Measurements from ENCODE around the gene ROBO2. TPM values are rescaled to one million over a fixed set of nuclear protein-coding genes. Genes with fewer than 3 reads are reported as not detected.
A peak's percentile ranks its signal among the peaks of the same experiment; 100 is the strongest.

ROBO2 gene
- polyA plus RNA-seq, 1 experiment = 1.6 TPM

GRCh38 chr3:77412021-77412438 is 372.1 kb downstream of the ROBO2 start:
- H3K27me3 ChIP-seq (ENCODE audit: control insufficient read depth, insufficient read depth, low read length) = no peaks in the 10 kb centered on the region
- H3K4me3 ChIP-seq (ENCODE audit: low read depth, low read length) = no peak overlapping the region
- TF ChIP-seq CTCF (IDR thresholded peaks at IDR 0.05; ENCODE audit: insufficient read depth, low read depth, low read length) = no peak
- DNase-seq (ENCODE audit: low read depth) = peak; percentile 91
- ChIA-PET POLR2A (no interaction called here), CTCF (interaction anchor here (0.6 kb wide), 1 partner anchor 46 kb away, joined by 3 read pairs; no protein-coding TSS in a partner anchor)
- H3K36me3 ChIP-seq (ENCODE audit: control insufficient read depth, insufficient read depth, low read length) = no peaks in the 10 kb centered on the region

- CTCF ChIA-PET = interaction anchor here (0.6 to 0.9 kb wide), 2 partner anchors 47 to 64 kb away, joined by 3 read pairs; no protein-coding TSS in a partner anchor
- no peaks in the 10 kb centered on the region for H3K36me3 ChIP-seq (ENCODE audit: control insufficient read depth, insufficient read depth, low read length)
- H3K27me3 ChIP-seq (ENCODE audit: control insufficient read depth, insufficient read depth, low read length) = no peaks in the 10 kb centered on the region
- H3K4me3 ChIP-seq (ENCODE audit: low read depth, low read length) = no peak overlapping the region
- DNase-seq (ENCODE audit: low read depth) = peak; percentile 76
- POLR2A ChIA-PET = no interaction called here
- no peak for TF ChIP-seq CTCF (IDR thresholded peaks at IDR 0.05; ENCODE audit: insufficient read depth, low read depth, low read length)
Observed at GRCh38 chr3:77412584-77412983, 372.7 kb downstream of the ROBO2 start.

GRCh38 chr3:77414881-77415280 is 375.0 kb downstream of the ROBO2 start:
- ChIA-PET CTCF (interaction anchor here (1.2 kb wide), 1 partner anchor 21 kb away, joined by 3 read pairs; no protein-coding TSS in a partner anchor), POLR2A (no interaction called here)
- no peaks in the 10 kb centered on the region for H3K36me3 ChIP-seq (ENCODE audit: control insufficient read depth, insufficient read depth, low read length)
- TF ChIP-seq CTCF (IDR thresholded peaks at IDR 0.05; ENCODE audit: insufficient read depth, low read depth, low read length) = no peak
- peak; percentile 32 for DNase-seq (ENCODE audit: low read depth)
- no peaks in the 10 kb centered on the region for H3K27me3 ChIP-seq (ENCODE audit: control insufficient read depth, insufficient read depth, low read length)
- no peak overlapping the region for H3K4me3 ChIP-seq (ENCODE audit: low read depth, low read length)

- ChIA-PET POLR2A (no interaction called here), CTCF (no interaction called here)
- DNase-seq (ENCODE audit: low read depth) = no peak
- TF ChIP-seq CTCF (IDR thresholded peaks at IDR 0.05; ENCODE audit: insufficient read depth, low read depth, low read length) = no peak
- Histone ChIP-seq H3K4me3 (ENCODE audit: low read depth, low read length) (no peak overlapping the region), H3K36me3 (ENCODE audit: control insufficient read depth, insufficient read depth, low read length) (no peaks in the 10 kb centered on the region), H3K27me3 (ENCODE audit: control insufficient read depth, insufficient read depth, low read length) (no peaks in the 10 kb centered on the region)
Observed at GRCh38 chr3:77420336-77420735, 380.4 kb downstream of the ROBO2 start.

GRCh38 chr3:77421916-77422315 is 382.0 kb downstream of the ROBO2 start:
- ChIA-PET POLR2A (no interaction called here), CTCF (no interaction called here)
- H3K36me3 ChIP-seq (ENCODE audit: control insufficient read depth, insufficient read depth, low read length) = no peaks in the 10 kb centered on the region
- H3K27me3 ChIP-seq (ENCODE audit: control insufficient read depth, insufficient read depth, low read length) = no peaks in the 10 kb centered on the region
- DNase-seq (ENCODE audit: low read depth) = no peak
- TF ChIP-seq CTCF (IDR thresholded peaks at IDR 0.05; ENCODE audit: insufficient read depth, low read depth, low read length) = no peak
- H3K4me3 ChIP-seq (ENCODE audit: low read depth, low read length) = no peak overlapping the region

All from BJ (cell line).